IPS-18a (cell line): Measurements from ENCODE around the gene OR11H7.
"Not testable (repeated sequence)": the region's sequence is repeated elsewhere in the genome, so short reads cannot be mapped to it uniquely, and the experiment has no call there.

Experiments used
- H3K27ac ChIP-seq: one replicate; pipeline ENCODE4 v1.5.1; 2013; ENCODE audit warnings: low read length
- H3K27me3 ChIP-seq: one replicate; pipeline ENCODE4 v1.6.1; 2013; ENCODE audit warnings: mild to moderate bottlenecking, low read length; ENCODE audit not compliant: control insufficient read depth, insufficient read depth
- H3K36me3 ChIP-seq: one replicate; pipeline ENCODE4 v1.6.1; 2013; ENCODE audit warnings: low read depth, low read length; ENCODE audit not compliant: control insufficient read depth
- H3K4me1 ChIP-seq: one replicate; pipeline ENCODE4 v1.6.1; 2013; ENCODE audit warnings: low read depth, low read length; ENCODE audit not compliant: control insufficient read depth
- H3K4me3 ChIP-seq: one replicate; pipeline ENCODE4 v1.5.1; 2013; ENCODE audit warnings: low read length
- H3K9ac ChIP-seq: one replicate; pipeline ENCODE4 v1.6.1; 2013; ENCODE audit warnings: mild to moderate bottlenecking, low read length, moderate library complexity
- H3K9me3 ChIP-seq: one replicate; pipeline ENCODE4 v1.6.1; 2013; ENCODE audit warnings: low read depth, low read length; ENCODE audit not compliant: control insufficient read depth

The OR11H7 gene

DNA sequence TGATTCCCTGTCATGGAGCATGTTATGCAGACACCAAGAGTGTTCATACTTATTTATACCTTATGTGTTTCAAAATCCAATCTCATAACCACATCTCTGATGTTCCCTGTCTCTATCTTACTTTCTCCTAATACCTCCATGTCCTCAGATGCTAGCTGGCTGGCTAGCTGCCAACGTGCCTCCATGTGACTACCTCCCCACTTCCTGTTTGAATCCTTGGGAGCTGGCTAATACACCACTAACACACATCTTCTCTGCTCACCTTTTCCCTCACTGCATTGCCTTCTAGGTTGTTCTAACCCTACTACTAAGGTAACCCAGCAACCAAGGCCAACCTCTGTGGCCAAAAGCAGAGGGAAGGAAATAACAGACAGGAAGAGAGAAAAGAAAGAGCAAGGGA lies 49.6 kb downstream of the OR11H7 start:
- H3K27me3 ChIP-seq, result no peaks in the 10 kb centered on the region
- H3K9me3 ChIP-seq, result peaks cover 27% of the 10 kb centered on the region
- no peak overlapping the region for H3K4me3 ChIP-seq
- H3K36me3 ChIP-seq, result no peaks in the 10 kb centered on the region
- H3K4me1 ChIP-seq, result no peaks in the 10 kb centered on the region
- H3K9ac ChIP-seq, result no peak overlapping the region
- H3K27ac ChIP-seq, result no peak overlapping the region

DNA sequence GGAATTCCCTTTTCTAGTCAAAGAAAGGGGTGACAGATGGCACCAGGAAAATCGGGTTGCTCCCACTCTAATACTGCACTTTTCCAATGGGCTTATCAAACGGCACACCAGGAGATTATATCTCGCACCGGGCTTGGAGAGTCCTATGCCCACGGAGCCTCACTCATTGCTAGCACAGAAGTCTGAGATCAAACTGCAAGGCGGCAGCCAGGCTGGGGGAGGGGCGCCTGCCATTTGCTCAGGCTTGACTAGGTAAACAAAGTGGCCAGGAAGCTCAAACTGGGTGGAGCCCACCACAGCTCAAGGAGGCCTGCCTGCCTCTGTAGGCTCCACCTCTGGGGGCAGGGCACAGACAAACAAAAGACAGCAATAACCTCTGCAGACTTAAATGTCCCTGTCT lies 51.5 kb downstream of the OR11H7 start:
- H3K4me1 ChIP-seq, H3K4me3 ChIP-seq, H3K27ac ChIP-seq, H3K36me3 ChIP-seq, H3K27me3 ChIP-seq, H3K9ac ChIP-seq: not testable (repeated sequence)
- peaks cover 12% of the 10 kb centered on the region for H3K9me3 ChIP-seq
